Kidney epithelial cell (primary cell): Measurements from ENCODE around the gene SHCBP1L. TPM values are rescaled to one million over a fixed set of nuclear protein-coding genes. Genes with fewer than 3 reads are reported as not detected.

Source experiments
- DNase-seq: peaks from one replicate; pipeline ENCODE4 v3.0.0-alpha.2; 2010; ENCODE audit warnings: low read depth
- H3K27me3 ChIP-seq: 2 replicates; pipeline ENCODE4 v1.6.0; 2011; ENCODE audit warnings: low read length; ENCODE audit not compliant: control insufficient read depth, insufficient read depth
- H3K36me3 ChIP-seq: 2 replicates; pipeline ENCODE4 v1.5.1; 2011; ENCODE audit warnings: low read length; ENCODE audit not compliant: control insufficient read depth, insufficient read depth
- H3K4me3 ChIP-seq: 2 replicates; pipeline ENCODE4 v1.5.1; 2011; ENCODE audit warnings: low read depth, mild to moderate bottlenecking, control low read depth, low read length
- CTCF ChIP-seq: IDR thresholded peaks from 2 replicates; pipeline ENCODE4 v1.5.1; 2011; ENCODE audit warnings: mild to moderate bottlenecking, moderate library complexity, low read length, control low read depth, inconsistent platforms; ENCODE audit not compliant: insufficient read depth, poor library complexity, severe bottlenecking
- total RNA-seq: library from RNA; depleted of rRNA; stranded (reverse); fragments of >200 nt; gene quantifications from 2 replicates; pipeline ENCODE4 v1.2.3, GENCODE V29; 2015

Gene SHCBP1L
- total RNA-seq, 1 donor from 2014 or later, result 0.17 TPM

- no peaks in the 10 kb centered on the region for H3K27me3 ChIP-seq
- TF ChIP-seq CTCF, result no peak
- H3K36me3 ChIP-seq, result no peaks in the 10 kb centered on the region
- H3K4me3 ChIP-seq, result no peak overlapping the region
- DNase-seq, result no peak
Observed at GRCh38 chr1:182885591-182885990, 67.4 kb downstream of the SHCBP1L start.

GRCh38 chr1:182884872-182885271 is 68.1 kb downstream of the SHCBP1L start:
- H3K4me3 ChIP-seq, result no peak overlapping the region
- no peak for DNase-seq
- no peaks in the 10 kb centered on the region for H3K36me3 ChIP-seq
- no peak for TF ChIP-seq CTCF
- no peaks in the 10 kb centered on the region for H3K27me3 ChIP-seq

- DNase-seq, result no peak
- no peak for TF ChIP-seq CTCF
- no peaks in the 10 kb centered on the region for H3K27me3 ChIP-seq
- no peak overlapping the region for H3K4me3 ChIP-seq
- H3K36me3 ChIP-seq, result no peaks in the 10 kb centered on the region
Observed at GRCh38 chr1:182877842-182878241, 75.1 kb downstream of the SHCBP1L start.

- DNase-seq, result no peak
Observed at GRCh38 chr1:182877331-182877730, 75.6 kb downstream of the SHCBP1L start.

GRCh38 chr1:182875889-182876288 is 77.1 kb downstream of the SHCBP1L start:
- DNase-seq, result no peak
- H3K27me3 ChIP-seq, result no peaks in the 10 kb centered on the region
- TF ChIP-seq CTCF, result no peak
- H3K4me3 ChIP-seq, result no peak overlapping the region
- H3K36me3 ChIP-seq, result no peaks in the 10 kb centered on the region

More at GRCh38 chr1:182877331-182877730, 75.6 kb downstream of the SHCBP1L start:
- H3K27me3 ChIP-seq, result no peaks in the 10 kb centered on the region
- H3K4me3 ChIP-seq, result no peak overlapping the region
- no peak for TF ChIP-seq CTCF
- H3K36me3 ChIP-seq, result no peaks in the 10 kb centered on the region

- Histone ChIP-seq H3K27me3 (no peaks in the 10 kb centered on the region), H3K36me3 (peaks cover 3% of the 10 kb centered on the region), H3K4me3 (no peak overlapping the region)
- no peak for DNase-seq
- no peak for TF ChIP-seq CTCF
Observed at GRCh38 chr1:182872881-182873280, 80.1 kb downstream of the SHCBP1L start.
